GM19240 (cell line): Measurements from ENCODE around the gene TTC28.

Experiments used
- DNase-seq: peaks from one replicate; pipeline ENCODE4 v3.0.0; 2011; ENCODE audit warnings: low spot score; ENCODE audit not compliant: insufficient read length

The TTC28 gene

GRCh38 chr22:28283068-28283654 lies 396.5 kb downstream of the TTC28 start:
- DNase-seq: no peak

- no peak for DNase-seq
Observed at GRCh38 chr22:28282405-28283067, 397.1 kb downstream of the TTC28 start.

- DNase-seq: no peak
Observed at GRCh38 chr22:28279888-28280287, 399.8 kb downstream of the TTC28 start.

GRCh38 chr22:28269277-28269676 lies 410.4 kb downstream of the TTC28 start:
- no peak for DNase-seq

GRCh38 chr22:28268850-28269249 lies 410.8 kb downstream of the TTC28 start:
- DNase-seq: no peak

- no peak for DNase-seq
Observed at GRCh38 chr22:28268171-28268570, 411.5 kb downstream of the TTC28 start.

- no peak for DNase-seq
Observed at GRCh38 chr22:28260619-28261018, 419.0 kb downstream of the TTC28 start.

GRCh38 chr22:28259774-28260312 lies 419.8 kb downstream of the TTC28 start:
- DNase-seq: no peak

GRCh38 chr22:28254396-28254795 lies 425.2 kb downstream of the TTC28 start:
- no peak for DNase-seq

GRCh38 chr22:28252539-28252938 lies 427.1 kb downstream of the TTC28 start:
- DNase-seq: no peak

- DNase-seq: no peak
Observed at GRCh38 chr22:28250036-28250695, 429.5 kb downstream of the TTC28 start.

GRCh38 chr22:28249402-28249801 lies 430.2 kb downstream of the TTC28 start:
- no peak for DNase-seq

- no peak for DNase-seq
Observed at GRCh38 chr22:28247667-28248363, 431.8 kb downstream of the TTC28 start.

GRCh38 chr22:28247136-28247535 lies 432.5 kb downstream of the TTC28 start:
- DNase-seq: no peak

GRCh38 chr22:28246397-28246796 lies 433.2 kb downstream of the TTC28 start:
- DNase-seq: no peak

GRCh38 chr22:28245579-28246224 lies 433.9 kb downstream of the TTC28 start:
- no peak for DNase-seq

GRCh38 chr22:28244757-28245156 lies 434.9 kb downstream of the TTC28 start:
- DNase-seq: no peak

GRCh38 chr22:28243539-28243938 lies 436.1 kb downstream of the TTC28 start:
- no peak for DNase-seq

- DNase-seq: no peak
Observed at GRCh38 chr22:28241656-28242290, 437.9 kb downstream of the TTC28 start.

GRCh38 chr22:28239941-28240340 lies 439.7 kb downstream of the TTC28 start:
- DNase-seq: no peak

- DNase-seq: no peak
Observed at GRCh38 chr22:28237783-28238182, 441.9 kb downstream of the TTC28 start.
